HepG2 (cell line): Measurements from ENCODE around the gene TAGAP. TPM values are rescaled to one million over a fixed set of nuclear protein-coding genes. Genes with fewer than 3 reads are reported as not detected.

Source experiments
- CREM ChIP-seq, 2 experiments: sonication (generic) in 1 of 2; formaldehyde crosslinking in 1 of 2; IDR thresholded peaks; 2 replicates each; pipeline versions ENCODE4 v1.4.0 to v1.6.1; 2016 to 2020; ENCODE audit warnings: antibody characterized with exemption in 1 of 2, mild to moderate bottlenecking in 1 of 2, missing genetic modification reagents in 1 of 2
- GLI4 ChIP-seq: sonication (generic); formaldehyde crosslinking; IDR thresholded peaks from 2 replicates; pipeline ENCODE4 v1.5.1; 2020; ENCODE audit warnings: missing genetic modification reagents, mild to moderate bottlenecking, moderate library complexity, borderline replicate concordance
- KDM2A ChIP-seq: sonication (generic); formaldehyde crosslinking; IDR thresholded peaks from 2 replicates; pipeline ENCODE4 v1.4.0; 2020; ENCODE audit warnings: low read depth, missing genetic modification reagents, borderline replicate concordance
- KLF15 ChIP-seq: sonication (generic); formaldehyde crosslinking; IDR thresholded peaks from 2 replicates; pipeline ENCODE4 v1.8.1; 2023; ENCODE audit warnings: borderline replicate concordance, mild to moderate bottlenecking, inconsistent platforms, missing genetic modification reagents, mixed read lengths
- MAFG ChIP-seq: sonication (generic); formaldehyde crosslinking; IDR thresholded peaks from 2 replicates; pipeline ENCODE4 v1.5.1; 2020; ENCODE audit warnings: mild to moderate bottlenecking, missing genetic modification reagents
- MED8 ChIP-seq: sonication (generic); formaldehyde crosslinking; IDR thresholded peaks from 2 replicates; pipeline ENCODE4 v1.8.1; 2023; ENCODE audit warnings: mild to moderate bottlenecking, missing genetic modification reagents; ENCODE audit not compliant: insufficient replicate concordance
- MXD4 ChIP-seq: IDR thresholded peaks from 2 replicates; pipeline ENCODE4 v1.6.1; 2016; ENCODE audit warnings: mild to moderate bottlenecking, missing biosample characterization, missing genetic modification reagents
- PCBP1 ChIP-seq: fragments of 200-400 bp; formaldehyde crosslinking; IDR thresholded peaks from 2 replicates; pipeline ENCODE4 v1.6.1; 2017; ENCODE audit warnings: mild to moderate bottlenecking, low read depth, low read length, borderline replicate concordance
- PCBP2 ChIP-seq: fragments of 200-400 bp; formaldehyde crosslinking; optimal IDR thresholded peaks from 2 replicates; pipeline ENCODE3; 2018; ENCODE audit warnings: low read length, low read depth; ENCODE audit not compliant: poor library complexity, severe bottlenecking
- PRDM10 ChIP-seq: sonication (generic); formaldehyde crosslinking; IDR thresholded peaks from 2 replicates; pipeline ENCODE4 v1.4.0; 2020; ENCODE audit warnings: low read depth, missing genetic modification reagents
- SKIL ChIP-seq: sonication (generic); formaldehyde crosslinking; IDR thresholded peaks from 2 replicates; pipeline ENCODE4 v1.8.0; 2022; ENCODE audit warnings: missing genetic modification reagents, mild to moderate bottlenecking, moderate library complexity, borderline replicate concordance
- SP1 ChIP-seq, 2 experiments: fragments of 450-650 bp in 1 of 2; sonication (generic) in 1 of 2; formaldehyde crosslinking in 1 of 2; IDR thresholded peaks; 2 replicates each; pipeline versions ENCODE4 v1.4.0 to v1.6.1; 2016 to 2020; ENCODE audit warnings: missing genetic modification reagents in 1 of 2
- TBL1XR1 ChIP-seq: fragments of 150-350 bp; IDR thresholded peaks from 2 replicates; pipeline ENCODE4 v1.6.1; 2014; ENCODE audit warnings: borderline replicate concordance, low read length; ENCODE audit not compliant: partially characterized antibody
- ZFP36L2 ChIP-seq: sonication (generic); formaldehyde crosslinking; IDR thresholded peaks from 2 replicates; pipeline ENCODE4 v1.4.0; 2020; ENCODE audit warnings: missing genetic modification reagents
- ZNF180 ChIP-seq: sonication (generic); formaldehyde crosslinking; IDR thresholded peaks from 2 replicates; pipeline ENCODE4 v1.4.0; 2020; ENCODE audit warnings: low read depth, missing genetic modification reagents, borderline replicate concordance
- ZNF468 ChIP-seq: sonication (generic); formaldehyde crosslinking; IDR thresholded peaks from 2 replicates; pipeline ENCODE4 v1.8.0; 2022; ENCODE audit warnings: mild to moderate bottlenecking, moderate library complexity, missing genetic modification reagents
- ZNF552 ChIP-seq: sonication (generic); formaldehyde crosslinking; IDR thresholded peaks from 2 replicates; pipeline ENCODE4 v1.9.0; 2022; ENCODE audit warnings: missing genetic modification reagents, mild to moderate bottlenecking, borderline replicate concordance
- ZNF570 ChIP-seq: sonication (generic); formaldehyde crosslinking; IDR thresholded peaks from 2 replicates; pipeline ENCODE4 v1.4.0; 2020; ENCODE audit warnings: mild to moderate bottlenecking, missing genetic modification reagents, borderline replicate concordance
- ZNF713 ChIP-seq: sonication (generic); formaldehyde crosslinking; IDR thresholded peaks from 2 replicates; pipeline ENCODE4 v1.4.0; 2020; ENCODE audit warnings: mild to moderate bottlenecking, missing genetic modification reagents
- ZNF768 ChIP-seq: sonication (generic); formaldehyde crosslinking; IDR thresholded peaks from 2 replicates; pipeline ENCODE4 v1.4.0; 2020; ENCODE audit warnings: missing genetic modification reagents
- ZNF878 ChIP-seq: sonication (generic); formaldehyde crosslinking; IDR thresholded peaks from 2 replicates; pipeline ENCODE4 v1.8.1; 2023; ENCODE audit warnings: mild to moderate bottlenecking, missing genetic modification reagents, moderate library complexity
- ZSCAN20 ChIP-seq: sonication (generic); formaldehyde crosslinking; IDR thresholded peaks from 2 replicates; pipeline ENCODE4 v1.4.0; 2020; ENCODE audit warnings: missing genetic modification reagents, mild to moderate bottlenecking, borderline replicate concordance
- ZSCAN31 ChIP-seq: sonication (generic); formaldehyde crosslinking; IDR thresholded peaks from 2 replicates; pipeline ENCODE4 v1.5.0; 2020; ENCODE audit warnings: low read depth, mild to moderate bottlenecking, missing genetic modification reagents
- polyA plus RNA-seq, 8 experiments: library from polyadenylated mRNA; depleted of rRNA in 3 of 8; stranded (reverse) in 7 of 8; unstranded in 1 of 8; fragments of >200 nt; fragmentation: Illumina TruSeq in 4 of 8; extraction: Trizol in 4 of 8; gene quantifications; 2 replicates each; pipeline versions ENCODE4 v1.2.1 to v1.2.3, GENCODE V29; 2011 to 2016; ENCODE audit warnings: low read depth in 4 of 8, missing spikeins in 1 of 8, mixed read lengths in 1 of 8; ENCODE audit not compliant: insufficient read depth in 1 of 8
- total RNA-seq, 5 experiments: library from RNA; depleted of rRNA; stranded (reverse); fragments of >200 nt; fragmentation: Illumina TruSeq; extraction: Trizol; gene quantifications; 2 replicates each; pipeline ENCODE4 v1.2.3, GENCODE V29; 2016; ENCODE audit warnings: low read depth in 1 of 5

TAGAP gene
- total and polyA plus RNA-seq, 2 of the 13 experiments (the other 11 are each of a cell fraction or from before 2014, with no cell fraction given) = not detected

GRCh38 chr6:158999666-159000403, 45.0 kb downstream of the TAGAP start, which contains the start of gene RSPH3 (continued):
- TF ChIP-seq TBL1XR1 (peak; percentile 15), MXD4 (peak; percentile 96), PRDM10 (CRISPR knock-in tag) (no peak), ZNF570 (CRISPR knock-in tag) (peak; percentile 89; the same call in 1 of the 2 replicates), ZSCAN31 (CRISPR knock-in tag) (peak; percentile 99), ZNF468 (no peak; the same call in 1 of the 2 replicates), ZNF878 (CRISPR knock-in tag) (peak; percentile 96), MAFG (CRISPR knock-in tag) (no peak), MED8 (peak; percentile 83), SKIL (no peak), ZFP36L2 (CRISPR knock-in tag) (no peak), PCBP2 (no peak), ZNF768 (CRISPR knock-in tag) (peak; percentile 84), ZNF180 (CRISPR knock-in tag) (no peak; the same call in 1 of the 2 replicates), ZSCAN20 (CRISPR knock-in tag) (peak; percentile 78; the same call in 1 of the 2 replicates), CREM (IDR thresholded peaks at IDR 0.05) (peak; percentile 40; the same call in 1 of the 2 replicates), CREM (CRISPR knock-in tag; IDR thresholded peaks at IDR 0.05) (no peak), ZNF552 (CRISPR knock-in tag) (peak; percentile 98), KLF15 (peak; percentile 94), PCBP1 (peak; percentile 82; the same call in 1 of the 2 replicates), KDM2A (CRISPR knock-in tag) (peak; percentile 92), GLI4 (CRISPR knock-in tag) (peak; percentile 55; the same call in 1 of the 2 replicates), ZNF713 (CRISPR knock-in tag) (0 out of 2 replicates have a peak, but pooled peaks have one; percentile 74), SP1 (IDR thresholded peaks at IDR 0.05) (no peak), SP1 (CRISPR knock-in tag; IDR thresholded peaks at IDR 0.05) (peak; percentile 96)
